Stimulated activated CD4-positive, alpha-beta T cell treated with anti-CD3 and anti-CD28 coated beads, TNF-alpha, amount 100 ng/mL, for 48 hours (primary cell): Measurements from ENCODE around the gene SLC6A11.

Source experiments
- DNase-seq, 3 donors: peaks; one replicate each; pipeline ENCODE4 v3.0.0-alpha.2; 2020; ENCODE audit warnings: low read depth in 3 of 3

The SLC6A11 gene

DNA sequence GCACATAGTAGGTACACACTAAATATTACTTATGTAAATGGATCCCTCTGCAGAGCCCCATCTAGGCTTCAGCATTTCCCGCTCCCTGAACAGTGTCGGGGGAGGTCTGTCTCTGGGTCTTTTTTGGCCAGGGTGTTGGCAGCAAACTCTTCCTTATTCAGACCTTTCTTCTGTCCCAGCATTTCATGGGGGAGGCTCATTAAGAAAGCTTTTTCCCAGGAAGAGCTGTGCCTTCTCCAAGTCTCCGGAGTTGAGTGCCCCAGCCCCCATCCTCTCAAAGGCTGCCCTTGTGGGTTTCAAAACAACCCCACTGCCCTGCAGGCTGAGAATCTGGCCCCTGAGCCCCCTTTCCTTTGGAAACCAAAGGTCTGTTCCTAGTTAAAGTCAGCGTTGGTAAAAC lies 25.1 kb downstream of the SLC6A11 start:
- DNase-seq: no peak

DNA sequence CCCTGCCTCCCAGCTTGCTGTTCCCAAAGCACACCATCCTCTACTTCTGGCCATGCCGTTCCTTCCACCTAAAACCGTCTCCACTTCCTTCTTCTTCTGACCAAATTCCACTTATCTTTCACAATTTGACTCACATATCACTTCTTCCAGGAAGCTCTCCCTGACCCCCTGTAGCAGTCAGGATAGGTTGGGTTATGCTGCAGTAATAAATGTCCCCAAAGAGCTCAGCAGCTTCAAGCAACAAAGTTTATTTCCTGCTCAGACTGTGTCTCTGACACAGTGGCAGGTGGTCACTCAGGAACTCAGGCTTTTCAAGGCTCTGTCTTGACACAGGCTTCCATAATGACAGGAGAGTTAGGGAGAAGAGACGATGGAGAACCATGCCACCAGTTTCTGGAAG lies 27.4 kb downstream of the SLC6A11 start:
- DNase-seq: no peak

DNA sequence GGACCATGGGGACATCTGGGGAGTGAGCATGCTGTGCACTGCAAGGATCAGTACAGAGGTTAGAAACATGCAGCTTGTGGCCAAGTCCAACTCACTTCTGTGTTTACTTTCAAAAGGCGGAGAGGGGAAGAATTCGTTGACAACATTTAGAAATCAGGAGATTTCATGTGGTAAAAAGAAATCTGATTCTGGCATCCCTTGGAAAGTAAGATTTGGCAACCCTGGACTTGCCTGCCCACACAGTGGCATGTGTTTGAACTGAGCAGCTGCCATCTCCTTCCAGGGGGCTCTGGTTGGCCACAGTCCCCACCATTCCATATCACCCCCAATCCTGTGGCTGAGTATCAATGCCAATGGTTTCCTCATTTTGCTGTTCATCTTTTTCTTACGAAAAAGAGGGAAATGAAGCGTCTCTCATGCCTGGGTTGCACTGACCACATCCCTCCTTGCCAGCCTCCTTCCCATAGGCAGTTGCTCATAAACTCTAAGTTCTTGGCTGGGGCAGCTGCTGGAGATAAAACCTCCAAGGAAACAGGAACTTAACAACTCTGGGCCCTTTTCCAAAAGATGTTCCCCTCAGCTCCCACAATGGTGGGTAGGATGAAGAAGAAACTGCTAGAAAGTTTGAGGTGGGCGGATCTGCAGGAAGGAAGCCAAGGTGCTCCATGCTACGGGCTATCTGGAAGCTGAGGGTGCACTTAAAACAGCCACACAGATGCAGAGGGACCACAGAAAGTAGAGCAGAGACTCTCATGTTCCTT lies 29.2 kb downstream of the SLC6A11 start:
- no peak for DNase-seq

DNA sequence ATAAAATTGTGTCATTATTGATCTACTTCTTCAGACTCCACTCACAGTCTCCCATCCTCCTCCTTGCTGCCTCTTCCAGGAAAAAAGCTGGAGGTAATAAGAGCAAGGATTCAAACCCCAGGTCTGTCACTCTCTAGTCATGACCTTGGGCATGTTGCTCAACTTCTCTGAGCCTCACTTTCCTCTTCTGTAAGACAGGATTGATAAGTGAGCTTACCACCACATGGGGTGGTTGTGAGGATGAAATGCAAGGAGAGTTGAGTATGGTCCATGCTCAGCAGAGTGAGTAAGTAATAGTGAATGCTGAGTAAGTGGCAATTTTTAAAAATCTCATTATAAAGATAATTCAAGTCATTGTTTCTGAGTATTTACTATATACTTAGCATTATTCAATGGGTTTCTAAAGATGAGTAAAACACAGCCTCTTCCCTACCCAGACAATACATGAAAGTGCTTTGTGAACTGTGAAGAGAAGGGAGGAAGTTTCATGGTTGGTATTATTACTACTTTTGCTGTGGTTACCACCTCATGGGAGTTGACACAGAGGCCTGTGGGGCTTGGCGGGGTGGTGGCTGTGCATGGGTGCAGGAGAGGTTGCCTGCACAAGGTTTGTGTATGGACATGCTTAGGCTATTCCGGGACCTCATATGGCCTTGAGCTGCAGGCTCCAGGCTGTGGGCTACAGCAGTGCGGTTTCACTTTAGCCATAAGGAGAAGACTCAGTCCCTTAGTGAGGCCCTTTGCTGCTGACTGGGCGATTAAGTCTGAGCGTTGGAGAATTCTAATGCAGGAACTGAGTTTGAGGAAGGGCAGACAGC lies 30.0 kb downstream of the SLC6A11 start:
- no peak for DNase-seq

DNA sequence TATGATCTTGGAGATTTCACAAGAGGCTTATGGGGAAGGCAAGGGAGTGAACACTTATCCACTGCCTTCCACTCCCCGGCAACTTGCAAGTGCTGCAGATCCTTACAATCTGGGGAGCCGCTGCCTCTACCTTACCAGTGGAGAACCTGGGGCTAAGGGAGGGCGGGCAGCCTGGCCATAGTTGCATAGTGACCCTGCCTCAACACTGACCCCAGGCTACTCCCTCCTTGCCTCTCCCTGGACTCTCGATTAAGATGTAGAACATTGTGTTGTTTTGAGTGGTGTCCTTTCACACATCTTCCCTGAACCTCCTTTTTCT lies 30.6 kb downstream of the SLC6A11 start:
- DNase-seq: no peak

DNA sequence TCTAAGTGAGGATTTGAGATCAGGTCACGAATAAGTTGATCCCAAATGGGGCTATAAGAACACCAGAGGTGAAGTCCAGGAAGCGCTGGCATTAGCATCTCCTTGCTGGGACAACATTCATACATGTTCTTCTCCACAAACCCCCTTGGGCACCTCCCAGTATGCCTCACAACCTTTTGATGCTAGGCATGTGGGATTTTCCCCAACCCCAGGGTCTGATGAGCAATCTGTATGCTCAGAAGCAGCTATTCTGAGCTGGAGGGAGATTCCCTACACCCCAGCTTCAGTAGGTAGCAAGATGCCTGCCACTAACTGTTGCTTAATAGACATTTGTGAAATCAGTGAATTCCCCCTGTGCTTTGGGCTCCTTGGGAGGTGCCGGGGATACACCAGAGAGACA lies 32.2 kb downstream of the SLC6A11 start:
- DNase-seq: peak; percentile 3 to 48 (median 4)

DNA sequence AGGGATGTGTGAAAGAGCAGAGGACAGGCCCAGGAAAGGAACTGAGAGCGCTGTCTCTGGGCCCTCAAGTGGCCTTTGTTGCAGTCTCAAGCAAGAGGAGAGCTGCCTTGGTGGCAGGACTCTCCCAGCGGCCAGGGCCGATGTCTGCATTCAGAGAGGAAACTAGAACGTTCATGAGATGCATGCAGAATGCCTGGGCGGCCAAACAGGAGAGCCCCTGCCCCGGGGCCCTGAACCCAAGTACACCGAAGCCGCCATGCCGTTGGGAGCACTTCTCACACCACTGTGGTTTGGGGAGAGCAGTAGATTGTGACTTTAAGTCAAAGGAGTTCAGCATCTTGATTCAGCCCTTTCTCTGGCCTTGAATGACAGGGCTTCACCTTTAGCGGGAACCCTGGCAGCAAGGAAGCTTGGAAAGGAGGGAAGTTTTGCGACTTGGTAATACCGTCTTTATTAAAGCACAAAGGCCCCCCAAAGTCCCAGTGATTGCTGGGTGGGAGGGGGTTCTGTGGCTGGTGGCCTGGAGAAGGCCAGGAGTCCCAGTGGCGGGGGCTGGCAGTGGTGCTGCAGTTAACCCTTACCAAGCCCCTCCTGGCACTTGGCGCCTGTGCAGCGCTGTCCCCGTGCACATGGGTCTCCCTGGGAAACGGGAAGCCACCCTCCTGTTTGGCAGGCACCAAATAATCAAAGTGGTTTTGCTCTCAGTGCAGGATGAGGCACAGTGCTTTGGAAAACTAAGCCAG lies 36.2 kb downstream of the SLC6A11 start:
- no peak for DNase-seq

DNA sequence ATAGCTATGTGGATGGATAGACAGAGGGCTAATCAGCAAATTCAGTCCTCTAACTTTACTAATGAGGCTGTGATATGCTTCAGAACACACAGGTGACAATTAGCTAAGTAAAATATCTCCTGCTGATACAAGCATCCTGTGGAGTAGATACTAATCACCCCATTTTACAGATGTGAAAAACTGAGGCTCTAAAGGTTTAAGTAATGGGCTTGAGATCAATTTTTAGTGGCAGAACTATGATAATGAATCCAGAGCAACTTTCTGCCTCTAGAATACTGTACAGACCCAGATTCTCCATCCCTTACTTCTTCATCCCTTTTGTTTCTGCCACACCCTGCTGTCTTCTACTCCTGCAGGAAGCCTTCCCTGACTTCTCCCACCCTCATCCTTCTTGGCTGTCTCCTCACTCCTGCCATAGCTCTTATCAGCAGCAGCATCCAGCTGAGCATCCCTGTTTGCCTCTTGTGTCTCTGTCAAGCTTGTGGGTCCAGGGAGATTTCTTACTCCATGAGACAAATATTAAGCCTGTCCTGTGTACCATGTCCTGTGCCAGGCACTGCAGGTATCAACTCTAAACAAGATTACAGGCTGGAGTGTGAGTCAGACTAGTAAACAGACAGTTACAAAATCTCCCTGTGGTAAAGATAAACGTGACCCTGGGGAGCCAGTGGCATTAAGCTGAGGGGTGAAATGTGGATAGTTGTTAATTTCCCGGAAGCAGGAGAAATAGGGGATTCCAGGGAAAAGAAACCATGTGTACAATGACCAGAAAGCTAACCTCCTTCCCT lies 39.2 kb downstream of the SLC6A11 start:
- DNase-seq: no peak

DNA sequence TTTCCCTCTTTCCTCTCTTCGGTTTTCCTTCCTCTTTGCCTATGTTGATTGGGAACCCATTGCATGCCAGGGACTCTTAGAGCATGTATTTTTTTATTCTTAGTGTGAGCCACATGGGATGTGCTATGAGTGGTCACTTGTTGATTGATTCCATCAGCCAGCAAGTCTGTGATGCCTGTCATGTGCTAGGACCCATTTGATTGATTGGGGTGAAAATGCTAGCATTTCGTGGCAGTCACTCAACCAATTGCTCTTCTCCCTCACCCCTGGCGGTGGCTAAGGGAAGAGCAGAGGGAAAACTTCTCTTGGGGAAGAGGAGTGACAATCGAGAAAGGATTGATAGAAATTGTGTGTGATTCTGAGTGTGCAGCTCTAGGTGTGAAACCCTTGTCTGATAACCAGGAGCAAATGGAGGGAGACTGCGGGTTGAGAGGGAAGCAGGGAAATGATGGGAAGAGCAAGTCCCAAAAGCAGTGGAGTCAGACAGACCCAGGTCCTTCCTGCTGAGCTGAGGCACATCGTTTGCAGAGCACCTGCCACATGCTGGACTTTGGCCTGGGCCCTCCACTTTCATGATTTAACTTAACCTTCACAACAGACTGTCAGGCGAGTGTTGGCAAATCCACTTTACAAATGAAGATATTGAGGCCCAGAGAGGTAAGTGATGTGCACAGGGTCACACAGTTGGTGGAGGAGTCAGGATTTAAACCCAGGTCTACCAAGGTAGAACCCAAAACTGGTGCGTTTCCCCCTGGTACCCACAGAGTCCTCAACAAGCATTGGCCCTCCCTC lies 40.0 kb downstream of the SLC6A11 start:
- DNase-seq: no peak

DNA sequence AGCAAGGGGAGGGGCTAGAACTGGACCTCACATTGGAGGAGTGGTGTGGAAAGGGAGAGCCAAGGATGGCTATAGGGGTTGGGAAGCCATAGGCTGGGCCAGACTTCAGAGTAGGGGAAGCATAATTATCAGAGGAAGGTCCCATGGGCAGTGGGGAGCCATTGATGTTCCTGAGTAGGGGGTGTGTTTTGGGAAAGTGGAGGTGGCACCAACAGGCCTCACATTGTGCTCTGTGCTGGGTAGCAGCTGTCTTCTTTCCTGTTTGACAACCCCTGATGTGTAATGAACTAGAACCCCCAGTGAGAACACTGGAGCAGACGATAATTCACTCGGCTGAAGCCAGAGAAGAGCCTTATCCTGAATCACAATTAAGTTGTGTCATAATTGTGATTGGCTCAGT lies 41.2 kb downstream of the SLC6A11 start:
- DNase-seq: no peak

DNA sequence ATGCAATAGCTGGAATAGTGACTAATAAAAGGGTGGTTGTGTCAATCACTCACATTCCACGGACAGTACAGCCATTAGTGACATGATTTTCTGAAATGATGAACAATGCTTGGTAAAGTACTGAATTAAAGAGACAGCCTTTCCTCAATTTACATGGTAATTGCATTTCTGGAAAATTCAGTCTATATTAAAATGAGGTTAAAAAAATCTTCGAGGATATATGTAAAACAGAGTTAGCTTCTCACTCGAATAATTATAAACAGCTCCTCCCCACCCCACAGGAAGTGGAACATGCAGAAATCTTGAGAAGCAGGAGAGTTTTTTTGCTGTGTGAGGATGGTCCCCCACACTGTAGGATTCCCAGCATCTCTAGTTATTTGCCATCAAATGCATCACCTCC lies 42.1 kb downstream of the SLC6A11 start:
- no peak for DNase-seq

DNA sequence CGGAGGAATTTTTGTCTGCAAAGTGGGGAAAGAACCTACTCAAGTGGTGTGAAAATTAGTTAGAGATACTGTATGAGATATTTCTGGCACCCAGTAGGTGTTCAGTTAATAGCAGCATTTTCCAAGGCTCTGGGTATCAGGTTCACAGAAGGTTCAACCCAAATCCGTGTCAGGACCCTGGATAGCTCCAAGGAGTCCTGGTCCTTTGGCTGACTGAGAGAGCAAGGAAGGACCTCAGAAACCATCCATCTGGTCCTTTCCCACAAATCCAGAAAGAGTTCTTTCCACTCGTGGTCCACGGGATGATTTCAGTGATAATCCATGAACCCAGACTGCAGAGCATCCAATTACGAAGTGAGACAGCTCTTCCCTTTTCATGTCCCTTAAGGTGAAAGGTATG lies 51.4 kb downstream of the SLC6A11 start:
- no peak for DNase-seq

DNA sequence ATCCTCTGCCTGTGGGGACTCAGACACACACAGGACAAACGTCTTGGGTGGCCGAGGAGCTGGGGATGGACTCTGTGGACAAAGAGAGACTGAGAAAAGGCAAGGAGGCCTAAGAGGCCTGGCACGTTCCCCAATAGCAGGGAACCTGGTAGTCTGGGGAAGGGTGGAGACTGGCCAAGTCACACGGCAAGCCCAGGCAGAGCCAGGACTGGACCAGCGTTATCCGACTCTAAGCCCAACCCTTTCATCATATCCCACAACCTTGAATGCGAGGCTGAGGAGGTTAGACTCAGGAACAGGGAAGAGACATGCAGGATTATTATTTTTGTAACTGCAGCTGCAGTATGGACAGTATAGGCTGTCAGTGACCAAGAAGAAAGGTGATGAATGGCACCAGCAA lies 53.4 kb downstream of the SLC6A11 start:
- DNase-seq: no peak

DNA sequence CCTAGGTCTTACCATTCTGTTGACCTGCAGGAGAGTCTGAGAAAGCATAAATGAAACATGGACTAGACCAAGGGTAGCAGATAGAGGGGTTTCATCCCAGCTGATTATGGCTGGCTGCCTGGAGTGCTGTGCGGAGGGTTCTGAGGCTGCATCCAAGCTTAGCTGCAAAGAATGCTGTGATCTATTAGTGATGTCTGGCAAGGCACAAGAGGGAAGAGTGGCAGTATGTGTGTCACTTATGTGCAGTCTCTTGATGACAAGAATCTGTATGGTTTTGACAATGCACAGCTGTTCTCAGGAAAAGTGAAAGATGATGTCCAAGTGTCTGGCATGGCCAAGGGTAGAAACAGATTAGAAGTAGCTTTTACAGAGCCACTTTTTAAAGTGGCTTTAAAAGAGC lies 54.3 kb downstream of the SLC6A11 start:
- DNase-seq: no peak

DNA sequence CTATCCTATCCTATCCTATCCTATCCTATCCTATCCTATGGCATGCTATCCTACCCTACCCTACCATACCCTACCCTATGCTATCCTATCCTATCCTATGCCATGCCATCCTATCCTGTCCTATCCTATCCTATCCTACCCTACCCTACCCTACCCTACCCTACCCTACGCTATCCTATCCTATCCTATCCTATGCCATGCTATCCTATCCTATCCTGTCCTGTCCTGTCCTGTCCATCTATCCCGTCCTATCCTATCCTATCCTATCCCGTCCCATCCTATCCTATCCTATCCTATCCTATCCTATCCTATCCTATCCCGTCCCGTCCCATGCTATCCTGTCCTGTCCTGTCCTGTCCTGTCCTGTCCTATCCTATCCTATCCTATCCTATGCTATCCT lies 57.4 kb downstream of the SLC6A11 start:
- no peak for DNase-seq

DNA sequence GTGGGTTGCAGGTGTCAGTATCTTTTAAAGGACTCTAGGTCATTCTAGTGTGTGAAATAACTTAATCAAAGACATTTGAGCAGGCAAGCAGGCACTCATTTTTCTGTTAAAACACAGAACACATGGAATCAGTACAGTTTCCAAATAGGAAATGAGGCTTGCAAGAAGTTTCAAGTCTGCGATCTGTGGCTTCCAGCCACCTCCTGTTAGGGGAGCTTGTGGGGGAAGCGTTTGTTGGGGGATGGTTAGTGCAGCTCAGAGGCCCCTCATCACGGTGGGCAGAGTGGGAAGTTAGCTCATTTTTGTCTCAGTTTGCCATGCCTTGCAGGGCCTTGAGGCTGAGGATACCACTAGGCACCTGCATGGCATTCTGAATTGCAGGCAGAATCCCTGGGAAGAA lies 59.9 kb downstream of the SLC6A11 start:
- DNase-seq: no peak

DNA sequence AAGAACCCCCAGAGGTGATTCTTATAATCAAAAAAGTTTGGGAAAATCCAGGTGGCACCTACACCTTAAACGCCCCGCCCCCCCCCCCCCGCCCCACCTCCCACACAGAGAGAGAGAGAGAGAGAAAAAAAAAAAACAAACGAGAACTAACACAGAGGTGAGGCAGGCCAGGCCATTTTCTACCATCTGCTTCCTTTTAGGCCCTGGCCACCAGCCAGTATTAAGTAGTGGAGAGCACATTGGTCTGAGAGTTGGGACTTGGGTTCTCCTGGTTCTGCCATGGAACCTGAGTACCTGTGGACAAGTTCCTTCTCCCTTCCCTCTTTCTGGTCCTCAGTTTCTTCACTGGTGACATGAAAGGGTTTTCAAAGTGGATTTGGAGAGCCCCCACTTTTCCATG lies 60.6 kb downstream of the SLC6A11 start:
- DNase-seq: no peak

DNA sequence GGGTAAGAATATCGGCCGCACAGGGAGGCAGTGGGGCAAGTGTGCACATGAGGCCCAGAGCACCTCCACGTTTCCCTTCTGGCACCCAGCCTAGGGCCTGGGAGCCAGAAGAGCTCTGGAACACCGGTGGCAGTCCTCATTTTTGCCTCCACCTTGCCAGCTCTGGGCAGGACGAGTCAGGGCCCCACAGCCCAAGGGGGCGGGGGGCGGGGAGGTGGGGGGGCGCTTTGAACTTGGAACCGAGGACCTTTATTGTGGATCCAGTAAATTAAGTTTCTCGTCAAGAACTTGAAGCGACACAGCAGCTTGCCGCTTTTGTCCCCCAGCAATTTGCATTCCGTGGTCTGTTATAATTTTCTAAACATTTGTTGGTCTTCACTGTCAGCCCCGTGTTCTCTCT lies 66.8 kb downstream of the SLC6A11 start:
- no peak for DNase-seq

DNA sequence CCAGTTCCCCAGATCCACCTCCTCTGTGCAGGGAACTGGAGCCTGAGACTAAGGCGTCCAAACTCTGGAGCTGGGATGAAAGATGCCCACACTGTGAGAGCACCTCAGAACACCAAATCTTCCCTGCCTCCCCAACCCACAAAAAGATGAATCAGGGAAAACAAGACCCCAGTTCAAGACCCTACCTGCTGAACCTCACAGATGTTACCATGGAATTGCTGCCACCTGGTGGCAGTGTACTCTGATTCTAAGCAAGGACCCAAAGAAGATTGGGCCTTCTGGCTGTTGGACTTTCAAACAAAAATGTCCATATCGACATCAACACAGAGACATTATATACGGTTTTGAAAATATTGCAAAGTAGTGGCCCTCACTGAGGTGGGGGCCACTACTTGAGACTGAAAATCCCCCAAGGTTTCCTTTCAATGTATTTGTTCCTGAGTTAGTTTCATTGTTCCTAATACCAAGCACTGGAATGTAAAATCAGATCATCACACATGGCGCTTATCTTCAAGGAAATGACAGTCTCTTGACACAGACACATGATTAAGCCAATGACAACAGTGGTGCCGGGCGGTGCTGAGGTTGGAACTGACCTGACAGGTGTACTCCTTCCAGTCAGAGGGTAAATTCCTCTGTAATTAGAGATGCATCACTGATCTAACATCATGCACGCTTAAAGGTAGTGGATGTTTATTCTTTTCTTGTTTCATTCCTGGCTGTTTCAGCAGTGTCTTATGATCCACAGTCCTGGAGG lies 67.6 kb downstream of the SLC6A11 start:
- DNase-seq: no peak

DNA sequence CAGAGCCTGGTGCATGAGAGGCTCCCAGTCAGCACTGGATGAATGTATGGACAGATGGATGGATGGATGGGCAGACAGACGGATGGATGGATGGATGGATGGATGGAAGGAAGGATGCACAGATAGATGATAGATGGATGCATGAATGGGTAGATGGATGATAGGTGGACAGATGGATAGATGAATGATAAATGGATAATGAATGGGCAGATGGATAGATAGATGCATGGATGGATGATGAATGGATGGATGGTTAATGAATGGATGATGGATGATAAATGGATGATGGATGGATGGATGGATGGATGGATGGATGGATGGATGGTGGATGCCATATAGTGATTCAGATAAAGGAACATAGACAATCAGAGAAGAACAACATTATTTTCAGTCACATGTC lies 71.0 kb downstream of the SLC6A11 start:
- no peak for DNase-seq
